ENCODE measurements around the gene KLRD1.

GRCh38 chr12:10291030-10291429 is 16.6 kb upstream of the KLRD1 start:
- TF ChIP-seq ZNF70 (CRISPR knock-in tag; IDR thresholded peaks at IDR 0.05) (no peak), ARNTL (CRISPR knock-in tag; IDR thresholded peaks at IDR 0.05; ENCODE audit: borderline replicate concordance, low read depth) (no peak), ZFP30 (CRISPR knock-in tag; IDR thresholded peaks at IDR 0.05) (no peak), ZFP3 (CRISPR knock-in tag; IDR thresholded peaks at IDR 0.05) (no peak), GLIS3 (CRISPR knock-in tag; IDR thresholded peaks at IDR 0.05) (no peak), CREB5 (CRISPR knock-in tag; IDR thresholded peaks at IDR 0.05; ENCODE audit: low read depth) (no peak), ZNF8 (CRISPR knock-in tag; IDR thresholded peaks at IDR 0.05) (no peak), PATZ1 (CRISPR knock-in tag; IDR thresholded peaks at IDR 0.05; ENCODE audit: borderline replicate concordance) (no peak), RARB (CRISPR knock-in tag; IDR thresholded peaks at IDR 0.05) (no peak), POU6F1 (CRISPR knock-in tag; IDR thresholded peaks at IDR 0.05; ENCODE audit: borderline replicate concordance, low read depth) (no peak), OSR1 (CRISPR knock-in tag; IDR thresholded peaks at IDR 0.05) (no peak)
